Dermis microvascular lymphatic vessel endothelial cell (primary cell): ENCODE data around the gene USP20. TPM values are rescaled to one million over a fixed set of nuclear protein-coding genes. Genes with fewer than 3 reads are reported as not detected.
"Not testable (repeated sequence)": the region's sequence is repeated elsewhere in the genome, so short reads cannot be mapped to it uniquely, and the experiment has no call there.

Experiments used
- DNase-seq, 2 donors: peaks; one replicate each; pipeline versions ENCODE4 v3.0.0 to v3.0.0-alpha.2; 2010; ENCODE audit warnings: low read depth in 2 of 2
- total RNA-seq: library from RNA; depleted of rRNA; stranded (reverse); fragments of >200 nt; gene quantifications from 2 replicates; pipeline ENCODE4 v1.2.1, GENCODE V29; 2014

The USP20 gene
- 4.7 and 8.5 TPM in 2 replicates for total RNA-seq

- peak; percentile 86 to 96 for DNase-seq
These were observed at the start of gene USP20, which contains the start of gene C9orf78 for GRCh38 chr9:129835128-129835859. USP20 (plus strand) TSS chr9:129835458; CDS start chr9:129852556, 17,098 bp downstream. C9orf78 (minus strand) TSS chr9:129835275; CDS start chr9:129835221, 54 bp downstream.

GRCh38 chr9:129785866-129786265 is 49.4 kb upstream of the USP20 start:
- no peak for DNase-seq

GRCh38 chr9:129786481-129786880 is 48.8 kb upstream of the USP20 start:
- DNase-seq, result no peak

GRCh38 chr9:129794549-129794948 is 40.7 kb upstream of the USP20 start:
- no peak for DNase-seq

GRCh38 chr9:129796029-129796428 is 39.2 kb upstream of the USP20 start:
- not testable (repeated sequence) for DNase-seq

- no peak for DNase-seq
These were observed 36.3 kb upstream of the USP20 start for GRCh38 chr9:129798973-129799372.

GRCh38 chr9:129801504-129801903 is 33.8 kb upstream of the USP20 start:
- no peak for DNase-seq

GRCh38 chr9:129802833-129803675 is 32.2 kb upstream of the USP20 start, which contains the start of gene TOR1B:
TOR1B (plus strand) TSS chr9:129803184; CDS start chr9:129803213, 29 bp downstream.
- peak; percentile 84 to 94 for DNase-seq

GRCh38 chr9:129803676-129804060 is 31.6 kb upstream of the USP20 start:
- no peak for DNase-seq

- DNase-seq, result no peak
These were observed 29.2 kb upstream of the USP20 start for GRCh38 chr9:129806061-129806460.

GRCh38 chr9:129809346-129809745 is 25.9 kb upstream of the USP20 start:
- no peak for DNase-seq

GRCh38 chr9:129810116-129810515 is 25.1 kb upstream of the USP20 start:
- DNase-seq, result no peak

GRCh38 chr9:129810788-129811187 is 24.5 kb upstream of the USP20 start:
- DNase-seq, result no peak

GRCh38 chr9:129811967-129812363 is 23.3 kb upstream of the USP20 start:
- no peak for DNase-seq

- no peak for DNase-seq
These were observed 22.9 kb upstream of the USP20 start for GRCh38 chr9:129812385-129812784.

- DNase-seq, result no peak
These were observed 21.6 kb upstream of the USP20 start for GRCh38 chr9:129813661-129814060.

GRCh38 chr9:129814432-129815223 is 20.6 kb upstream of the USP20 start:
- DNase-seq, result no peak

- no peak for DNase-seq
These were observed 20.0 kb upstream of the USP20 start for GRCh38 chr9:129815278-129815677.

GRCh38 chr9:129816501-129817435 is 18.5 kb upstream of the USP20 start:
- DNase-seq, result no peak

- DNase-seq, result peak in 1 of 2 donors; percentile 31
These were observed 12.2 kb upstream of the USP20 start for GRCh38 chr9:129822898-129823541.
